ENCODE measurements around the gene HOXB3. TPM values are rescaled to one million over a fixed set of nuclear protein-coding genes. Genes with fewer than 3 reads are reported as not detected.

The HOXB3 gene
- total RNA-seq: 45.0 and 55.3 TPM in 2 replicates

DNA sequence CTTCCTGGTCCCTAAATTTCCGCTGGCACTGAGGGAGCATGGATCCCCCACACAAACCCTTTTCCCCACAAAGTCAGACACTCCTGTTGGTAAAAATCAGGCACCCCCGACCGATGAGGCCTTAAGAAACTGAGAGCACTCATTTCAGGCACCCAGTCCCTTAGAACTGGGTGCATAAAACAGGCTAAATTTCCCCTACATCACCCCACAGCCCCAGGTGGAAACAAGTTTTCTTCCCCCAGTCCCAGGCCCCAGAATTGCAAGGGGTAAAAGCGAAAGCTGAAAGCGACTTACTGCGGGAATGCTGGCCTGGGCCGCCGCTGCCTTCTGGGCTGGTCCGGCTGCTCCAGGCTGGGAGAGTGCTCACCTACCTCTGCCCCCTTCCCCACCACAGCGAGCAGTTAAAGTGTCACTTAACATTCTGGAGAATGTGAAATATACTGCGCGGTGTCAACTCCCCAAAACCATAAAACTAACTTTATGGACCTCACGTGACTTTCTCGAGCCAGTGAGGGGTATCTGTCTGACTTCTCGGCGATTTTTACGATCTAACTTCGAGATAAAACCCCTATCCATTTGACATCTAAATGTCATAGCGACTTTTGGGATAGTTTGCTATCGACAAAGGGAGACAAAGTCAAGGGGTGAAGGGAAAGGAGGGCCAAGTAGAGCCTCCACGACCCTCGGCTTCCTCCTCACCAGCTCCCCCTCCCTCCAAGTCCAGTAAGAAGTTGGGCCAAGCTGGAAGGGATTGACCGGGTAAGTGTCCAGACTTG lies at the start of gene HOXB3:
TSS of gene HOXB3 (minus strand) at position 411 of the 776 bp plus-strand sequence. CDS start 37,767 bp downstream, outside the sequence.

DNA sequence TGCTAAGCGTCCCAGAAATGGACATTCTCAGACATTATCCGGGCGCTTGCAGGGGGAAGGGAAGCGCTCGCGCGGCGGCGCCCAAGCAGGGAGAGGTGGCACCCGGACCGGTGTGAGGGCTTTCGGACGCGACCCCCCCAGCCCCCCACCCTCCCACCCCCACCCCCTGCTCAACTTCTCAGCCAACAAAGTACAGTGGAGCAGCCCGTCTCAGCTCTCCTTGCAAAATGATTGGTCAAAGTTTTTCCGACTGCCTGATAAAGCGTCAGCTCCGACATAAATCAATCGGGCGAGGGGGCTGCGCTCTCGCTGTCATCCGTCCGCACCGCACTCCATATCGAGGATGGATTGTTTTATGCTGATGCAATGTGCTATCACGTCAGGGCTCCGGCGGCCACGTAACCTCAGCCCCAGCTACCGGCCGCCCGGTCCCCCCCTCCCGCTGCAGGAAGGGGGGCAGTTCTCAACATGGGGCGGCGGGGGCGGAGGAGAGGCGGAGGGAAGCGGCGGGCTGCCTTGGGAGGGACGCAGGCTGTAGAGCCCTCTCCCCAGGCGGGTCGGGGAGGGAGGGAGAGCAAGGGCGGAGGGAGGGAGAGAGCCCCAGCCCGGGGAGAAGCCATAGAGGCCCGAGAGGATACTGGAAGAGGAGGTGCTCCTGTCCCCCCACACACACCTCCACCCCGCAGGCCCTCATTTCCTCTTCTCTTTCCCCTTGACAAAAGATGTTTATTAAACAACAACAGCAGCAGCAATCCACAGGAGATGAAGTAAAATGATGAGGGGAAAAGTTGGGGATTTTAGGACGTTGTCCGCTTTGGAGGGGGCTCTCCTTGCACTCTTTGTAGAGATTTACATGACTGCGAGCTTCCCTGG lies 36.4 kb upstream of the HOXB3 start, which contains the start of gene HOXB9:
TSS of gene HOXB9 (minus strand) at position 114 of the 873 bp plus-strand sequence. CDS start at position 25, 89 bp downstream.

DNA sequence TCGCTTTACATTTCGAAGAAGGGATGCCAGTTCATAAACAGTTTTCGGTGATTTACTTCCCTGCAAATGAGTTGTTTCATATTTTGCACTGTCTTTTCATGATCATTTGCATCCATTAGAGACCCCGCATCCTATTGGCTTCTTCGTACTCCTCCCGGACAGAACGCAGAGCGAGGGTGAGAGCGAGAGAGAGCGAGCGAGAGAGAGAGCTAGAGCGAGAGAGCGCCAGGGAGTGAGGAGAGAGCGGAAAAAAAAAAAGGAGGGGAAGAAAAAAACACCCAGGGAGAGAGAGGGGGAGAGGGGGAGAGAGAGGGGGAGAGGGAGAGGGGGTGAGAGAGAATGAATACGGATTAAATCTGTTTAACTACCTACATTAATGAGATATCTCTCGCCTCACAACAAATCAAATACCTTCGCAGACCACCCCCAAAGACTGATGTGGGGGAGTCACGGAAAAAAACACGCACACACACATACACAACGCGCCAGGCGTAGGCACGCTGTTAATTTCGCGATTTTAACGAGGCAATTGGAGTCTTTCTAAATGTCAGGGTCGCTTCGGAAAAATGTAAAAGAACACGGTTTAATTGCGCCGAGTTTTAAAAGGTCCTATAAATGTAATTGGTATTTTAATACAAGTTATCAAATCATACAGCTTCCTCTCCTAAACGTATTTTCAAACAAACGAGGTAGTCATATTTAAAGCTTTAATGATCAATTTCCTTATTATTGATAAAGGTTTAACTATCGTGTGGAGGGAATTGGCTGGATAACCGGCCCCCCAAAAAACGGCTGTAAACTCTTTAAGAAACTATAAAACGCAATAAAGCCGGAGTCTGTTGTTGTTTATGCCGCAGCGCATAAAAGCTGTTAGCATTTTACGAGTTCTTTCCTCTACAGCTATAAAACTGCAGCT lies 25.3 kb upstream of the HOXB3 start, which contains the start of gene HOXB8:
TSS of gene HOXB8 (minus strand) at position 246 of the 916 bp plus-strand sequence. CDS start 588 bp downstream, outside the sequence.

DNA sequence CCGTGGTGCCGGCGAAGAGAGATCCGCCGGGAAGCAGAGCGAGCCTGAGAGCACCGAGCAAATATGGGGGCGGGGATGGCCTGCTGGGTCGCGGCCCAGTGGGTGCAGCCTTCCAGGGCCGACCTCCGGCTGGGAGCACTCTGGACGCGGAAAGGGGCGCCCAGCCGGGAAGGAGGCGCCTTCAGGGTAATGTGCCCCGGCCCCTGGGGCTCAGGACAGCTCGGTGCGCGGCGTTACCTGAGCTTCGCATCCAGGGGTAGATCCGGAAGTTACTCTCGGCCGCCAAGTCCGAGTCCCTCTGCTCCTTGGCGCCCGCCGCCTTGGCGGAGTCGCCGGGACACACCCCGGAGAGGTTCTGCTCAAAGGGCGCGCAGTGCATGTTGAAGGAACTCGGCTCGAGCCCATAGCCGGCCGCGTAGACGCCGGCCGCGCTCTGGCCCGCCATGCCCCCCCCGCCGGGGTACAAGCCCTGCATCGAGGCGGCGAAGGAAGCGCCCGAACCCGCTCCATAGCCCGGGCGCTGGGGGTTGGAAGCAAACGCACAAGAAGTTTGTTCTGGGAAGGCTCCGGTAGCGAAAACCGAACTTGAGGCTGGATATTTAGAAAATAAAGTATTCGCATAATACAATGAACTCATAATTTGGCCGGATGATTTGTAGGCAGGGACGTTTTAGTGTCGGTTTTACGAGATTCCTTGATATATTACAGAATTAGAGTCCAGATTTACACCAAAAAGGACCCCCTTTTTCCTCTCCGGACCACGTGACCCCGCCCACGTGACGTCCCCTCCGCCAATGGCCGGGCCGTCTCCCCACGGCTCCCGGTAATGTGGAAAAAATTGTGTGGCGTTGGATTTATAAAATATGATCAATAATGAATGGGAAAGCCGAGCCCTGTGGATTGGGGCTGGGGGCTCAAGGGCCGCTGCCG lies 20.5 kb upstream of the HOXB3 start, which contains the start of gene HOXB7:
TSS of gene HOXB7 (minus strand) at position 736 of the 930 bp plus-strand sequence. CDS start at position 637, 99 bp downstream.

DNA sequence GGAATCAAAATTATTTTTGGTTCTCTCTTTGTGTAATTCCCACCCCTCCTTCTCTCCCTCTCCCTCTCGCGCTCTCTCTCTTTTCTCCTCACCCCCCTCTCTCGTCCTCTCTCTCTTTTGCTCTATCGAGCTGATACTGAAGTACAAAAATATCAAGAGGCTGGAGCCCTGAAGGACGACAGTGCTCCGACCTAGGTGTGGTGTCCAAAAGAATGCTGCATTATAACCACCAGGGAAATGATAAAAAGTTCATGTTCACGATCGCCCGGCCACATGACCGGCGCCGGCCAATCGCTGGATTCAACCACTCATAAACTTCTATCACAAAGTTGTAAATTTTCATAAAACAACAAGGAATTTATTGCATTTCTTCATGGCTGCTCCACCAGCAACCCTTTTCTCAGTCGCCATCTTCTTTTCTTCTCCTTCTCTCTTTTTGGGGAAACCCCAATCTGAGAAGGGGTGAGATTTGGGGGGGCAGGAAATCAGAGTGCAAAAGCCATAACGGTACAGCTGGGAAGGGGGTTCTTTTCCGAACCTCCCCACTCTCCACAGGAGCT lies 14.8 kb upstream of the HOXB3 start, which contains the start of gene HOXB6:
TSS of gene HOXB6 (minus strand) at position 217 of the 560 bp plus-strand sequence. CDS start 6,836 bp downstream, outside the sequence.

DNA sequence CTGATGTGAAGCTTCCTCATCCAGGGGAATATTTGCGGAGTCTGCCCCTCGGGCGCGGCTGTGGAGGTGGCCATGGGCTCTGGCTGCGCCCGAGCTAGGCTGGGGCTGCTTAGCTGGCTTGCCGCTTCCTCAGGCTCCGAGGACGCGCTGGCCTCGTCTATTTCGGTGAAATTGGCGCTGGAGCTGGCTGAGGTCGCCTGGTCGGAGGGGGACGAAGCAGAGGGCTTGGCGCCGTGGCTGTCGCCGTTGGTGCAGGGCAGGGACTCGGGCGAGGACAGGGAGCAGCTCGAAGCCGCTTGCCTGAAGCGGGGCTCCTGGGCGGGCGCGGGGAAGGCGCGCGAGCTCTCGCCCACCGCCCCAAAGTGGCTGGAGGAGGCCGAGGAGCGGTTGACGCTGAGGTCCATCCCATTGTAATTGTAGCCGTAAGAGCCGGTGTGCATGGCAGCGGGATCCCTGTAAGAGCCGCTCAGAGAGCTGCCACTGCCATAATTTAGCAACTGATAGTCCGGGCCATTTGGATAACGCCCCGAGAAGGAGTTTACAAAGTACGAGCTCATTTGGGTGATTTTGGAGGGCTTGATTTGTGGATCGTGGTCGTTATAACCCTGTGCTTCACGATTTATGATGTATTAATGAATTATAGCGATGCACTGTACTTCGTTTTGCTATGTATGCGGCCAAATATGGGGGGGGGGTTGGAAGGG lies 3.2 kb upstream of the HOXB3 start, which contains the start of gene HOXB5:
TSS of gene HOXB5 (minus strand) at position 654 of the 704 bp plus-strand sequence. CDS start at position 557, 97 bp downstream.

DNA sequence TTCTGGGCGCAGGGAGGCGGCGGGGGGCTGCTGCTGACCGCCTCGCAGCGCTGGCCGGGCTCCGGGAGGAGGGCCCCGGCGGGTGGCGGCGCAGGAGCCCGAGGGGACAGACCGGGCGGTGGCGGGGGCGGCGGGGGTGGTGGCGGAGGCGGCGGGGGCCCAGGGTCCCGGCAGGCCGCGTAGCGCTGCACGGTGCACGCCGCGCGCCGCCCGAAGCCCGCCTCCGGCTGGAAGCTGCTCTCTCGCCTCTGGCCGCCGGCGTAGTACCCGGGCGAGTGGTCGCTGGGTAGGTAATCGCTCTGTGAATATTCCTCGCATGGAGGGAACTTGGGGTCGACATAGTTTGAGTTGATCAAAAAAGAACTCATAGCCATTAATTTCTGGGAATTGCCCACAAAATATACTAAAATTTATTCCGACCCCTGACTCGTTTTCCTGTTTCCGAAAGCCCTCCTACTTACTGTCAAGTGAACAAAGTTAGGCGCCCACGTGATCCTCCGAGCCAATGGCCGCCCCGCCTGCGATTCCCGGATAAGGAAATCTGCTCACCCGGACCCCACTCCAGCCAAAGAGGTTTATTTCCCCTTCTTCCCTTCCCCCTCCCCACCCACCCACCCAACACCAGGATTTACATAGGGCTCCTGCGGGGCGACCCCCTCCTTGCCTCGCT lies 12.0 kb downstream of the HOXB3 start, which contains the start of gene HOXB4:
TSS of gene HOXB4 (minus strand) at position 405 of the 670 bp plus-strand sequence. CDS start at position 374, 31 bp downstream.

DNA sequence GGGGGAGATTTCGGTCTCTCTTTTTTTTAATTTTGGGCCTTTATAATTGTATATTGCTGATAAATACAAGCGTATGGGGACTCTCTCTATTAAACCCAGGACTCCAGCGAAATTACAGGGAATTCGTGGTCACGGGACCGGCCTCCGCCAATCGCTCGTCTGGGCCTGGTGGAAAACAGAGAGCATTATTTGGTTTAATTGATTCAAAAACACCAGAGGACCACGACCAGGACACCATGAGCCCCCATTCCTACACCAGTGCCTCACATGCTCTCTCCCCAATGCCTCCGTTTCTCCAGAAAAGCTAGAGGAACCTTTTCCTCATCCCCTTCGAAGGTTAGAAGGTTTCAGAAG lies 45.0 kb downstream of the HOXB3 start, which contains the start of gene HOXB2:
TSS of gene HOXB2 (minus strand) at position 88 of the 354 bp plus-strand sequence. CDS start 198 bp downstream, outside the sequence.

DNA sequence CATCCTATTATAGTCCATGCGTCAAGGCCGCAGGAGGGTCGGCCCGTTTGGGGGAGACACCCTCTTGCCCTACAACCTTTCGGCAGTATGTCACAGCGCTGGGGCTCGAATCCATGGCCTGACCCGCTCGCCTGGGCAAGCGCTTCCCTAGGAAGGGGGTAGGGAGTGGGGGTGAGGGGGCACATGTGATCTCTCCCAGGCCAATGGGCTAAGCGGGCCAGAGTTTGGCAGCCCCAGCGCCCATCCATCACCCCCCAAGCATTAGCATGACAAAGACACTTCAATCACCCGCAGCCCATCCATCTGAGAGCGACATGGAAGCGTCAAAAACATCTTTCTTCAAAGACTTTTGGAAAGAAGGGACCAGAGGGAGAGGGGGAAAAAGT lies 59.2 kb downstream of the HOXB3 start, which contains the start of gene HOXB1:
TSS of gene HOXB1 (minus strand) at position 125 of the 386 bp plus-strand sequence. CDS start at position 18, 107 bp downstream.

Other genes with a start within 250 kb of the HOXB3 start
- gene SKAP1, start 160.0 kb downstream of the HOXB3 start, total RNA-seq: not detected in 2 replicates
- not detected in 2 replicates for gene HOXB1, start 59.2 kb downstream of the HOXB3 start, total RNA-seq
- gene HOXB2, start 45.1 kb downstream of the HOXB3 start, total RNA-seq: 50.4 and 52.6 TPM in 2 replicates
- gene HOXB4, start 11.9 kb downstream of the HOXB3 start, total RNA-seq: 11.7 and 11.8 TPM in 2 replicates
- 12.3 and 15.8 TPM in 2 replicates for gene HOXB5, start 3.5 kb upstream of the HOXB3 start, total RNA-seq
- 73.6 and 78.8 TPM in 2 replicates for gene HOXB6, start 14.7 kb upstream of the HOXB3 start, total RNA-seq
- 11.9 and 14.8 TPM in 2 replicates for gene HOXB7, start 20.8 kb upstream of the HOXB3 start, total RNA-seq
- 0.50 and 1.0 TPM in 2 replicates for gene HOXB8, start 25.1 kb upstream of the HOXB3 start, total RNA-seq
- under 0.01 and 0.15 TPM in 2 replicates for gene HOXB9, start 36.1 kb upstream of the HOXB3 start, total RNA-seq
- gene PRAC1, start 132.3 kb upstream of the HOXB3 start, total RNA-seq: not detected in 2 replicates
- gene PRAC2, start 132.9 kb upstream of the HOXB3 start, total RNA-seq: not detected in 2 replicates
- gene HOXB13, start 138.5 kb upstream of the HOXB3 start, total RNA-seq: not detected in 2 replicates
- 0.17 TPM in 1 of 2 replicates, not detected in the other for gene TTLL6, start 227.0 kb upstream of the HOXB3 start, total RNA-seq
- gene CALCOCO2, start 240.8 kb upstream of the HOXB3 start, total RNA-seq: 24.7 and 34.5 TPM in 2 replicates